GM21723 (cell line): ENCODE results near the gene AP3D1.

ENCODE experiments used
- ATAC-seq: cut with Tn5 transposase; IDR thresholded peaks from one replicate; pipeline ENCODE4 v1.9.1; 2021; ENCODE audit warnings: mild to moderate bottlenecking, moderate library complexity; ENCODE audit not compliant: unreplicated experiment

Gene AP3D1

DNA sequence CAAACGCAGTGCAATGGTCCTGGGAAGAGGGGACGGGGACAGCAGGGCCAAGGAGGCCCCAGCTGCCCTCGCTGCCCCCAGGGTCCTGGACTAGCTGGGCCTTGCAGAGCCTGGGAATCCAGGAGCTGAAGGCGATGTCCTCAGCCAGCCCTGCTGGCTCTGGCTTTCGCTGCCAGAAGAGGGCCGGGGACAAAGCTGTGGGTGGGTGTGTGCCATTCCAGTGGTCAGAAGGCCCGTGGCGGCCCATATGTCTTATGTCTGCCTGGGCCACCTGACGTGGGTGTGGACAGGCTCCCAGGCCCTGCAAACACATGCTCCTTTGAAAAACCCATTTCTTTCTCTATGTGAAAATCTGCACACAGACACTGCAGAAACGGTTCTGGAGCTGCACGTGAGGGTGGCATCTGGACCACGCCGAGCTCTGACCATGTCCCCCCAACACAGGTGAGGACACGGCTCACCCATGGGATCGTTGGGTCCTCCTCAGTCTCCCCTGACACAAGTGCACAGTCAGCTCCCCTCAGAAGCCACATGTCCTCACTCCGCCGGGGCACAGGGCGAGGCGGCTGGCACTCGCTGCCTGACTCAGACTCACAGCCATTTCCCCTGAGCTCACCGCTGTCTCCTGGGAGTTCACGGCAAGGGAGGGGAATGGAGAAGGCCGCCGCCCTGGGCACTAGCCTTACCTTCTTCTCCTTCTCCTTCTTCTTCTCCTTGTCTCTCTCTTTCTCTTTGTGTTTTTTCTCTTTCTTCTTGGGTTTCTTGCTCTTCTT lies 37.7 kb downstream of the AP3D1 start:
- ATAC-seq: no peak

DNA sequence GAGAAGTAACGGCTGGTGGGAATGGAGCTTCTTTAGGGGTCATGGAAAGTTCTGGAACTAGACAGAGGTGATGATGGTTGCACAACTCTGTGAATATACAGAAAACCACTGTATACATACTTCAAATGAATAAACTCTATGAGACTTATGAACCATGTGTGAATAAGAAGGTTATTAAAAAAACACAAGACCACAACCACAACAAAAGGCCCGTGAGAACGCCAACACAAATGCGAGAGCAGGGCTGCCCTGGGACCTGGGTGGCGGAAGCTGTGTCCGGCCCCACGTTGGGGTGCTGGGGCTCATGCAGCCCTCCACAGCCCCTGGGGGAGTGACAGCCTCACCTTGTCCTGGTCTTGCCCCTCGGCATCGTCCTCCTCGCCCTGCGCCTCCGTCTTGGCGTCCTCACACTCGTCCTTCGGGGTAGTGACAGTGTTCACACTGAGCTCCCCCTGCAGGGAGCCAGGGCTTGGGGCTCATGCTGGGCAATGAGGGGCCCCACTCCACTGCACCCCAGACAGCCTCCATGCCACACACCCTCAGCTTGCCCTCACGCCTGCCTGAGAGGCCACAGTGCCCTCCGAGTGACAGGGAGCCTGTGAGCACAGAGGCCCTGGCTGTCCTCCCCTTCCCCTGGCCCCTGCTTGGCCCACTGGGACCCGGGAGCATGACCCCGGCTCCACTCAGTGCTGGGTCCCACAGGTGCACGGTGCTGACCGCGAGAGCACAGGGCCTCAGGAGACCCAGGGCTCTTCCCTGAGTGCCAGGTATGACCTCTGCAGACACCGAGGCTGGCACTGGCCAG lies 38.6 kb downstream of the AP3D1 start:
- ATAC-seq: no peak

DNA sequence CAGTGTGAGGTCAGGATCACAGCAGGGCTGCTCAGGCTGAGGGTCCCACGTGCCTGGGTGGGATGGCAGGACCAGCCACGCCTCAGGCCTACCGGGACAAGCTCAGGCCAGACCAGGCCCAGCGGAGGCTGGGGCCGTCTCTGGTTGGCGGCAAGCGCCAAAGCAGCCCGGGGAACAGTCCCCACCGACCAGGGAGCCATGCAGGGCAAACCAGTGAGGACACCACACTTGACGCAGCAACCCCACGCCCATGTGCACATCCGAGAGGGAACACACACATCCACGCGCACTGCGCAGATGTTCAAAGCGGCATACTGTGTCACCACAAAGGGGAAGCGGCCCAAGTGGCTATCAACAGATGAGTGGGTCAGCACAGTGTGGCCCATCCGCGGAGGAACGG lies 39.5 kb downstream of the AP3D1 start:
- ATAC-seq: no peak

DNA sequence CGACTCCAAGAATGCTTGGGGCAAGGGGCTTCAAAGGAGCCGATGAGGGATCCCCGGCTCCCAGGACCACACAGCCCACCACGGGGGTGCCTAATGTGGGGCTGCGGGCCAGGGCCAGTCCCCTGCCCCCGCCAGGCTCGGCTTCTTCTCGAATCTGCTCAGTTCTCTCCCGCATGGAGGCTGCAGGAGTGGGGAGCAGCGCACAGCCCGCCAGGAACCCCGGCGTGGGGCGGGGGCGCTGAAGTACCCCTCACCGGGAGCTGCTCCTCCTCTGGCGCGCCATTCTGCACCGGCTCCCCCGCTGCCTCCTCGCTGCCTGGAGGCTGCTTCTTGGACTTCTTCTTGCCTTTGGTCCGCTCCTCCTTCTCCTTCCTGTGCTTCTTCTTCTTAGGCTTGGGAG lies 39.9 kb downstream of the AP3D1 start:
- ATAC-seq: no peak

DNA sequence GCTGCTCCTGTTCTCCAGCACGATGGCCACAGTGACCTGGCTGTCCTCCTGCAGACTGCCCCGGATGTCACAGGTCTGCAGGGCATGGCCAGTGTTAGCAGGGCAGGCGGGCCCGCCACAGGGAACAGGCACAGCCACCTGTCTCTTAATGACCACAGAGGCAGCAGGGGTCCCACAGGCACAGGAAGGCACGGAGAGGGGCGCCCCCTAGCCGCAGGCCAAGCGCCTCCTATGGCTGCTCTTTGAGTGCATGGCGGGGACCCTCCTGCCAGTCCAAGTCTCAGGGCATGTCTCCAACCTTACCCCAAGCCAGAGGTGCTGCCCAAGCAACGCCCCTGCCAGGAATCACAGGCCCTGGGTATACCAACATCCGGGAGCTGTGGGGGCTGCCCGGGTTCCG lies 40.5 kb downstream of the AP3D1 start:
- ATAC-seq: no peak

DNA sequence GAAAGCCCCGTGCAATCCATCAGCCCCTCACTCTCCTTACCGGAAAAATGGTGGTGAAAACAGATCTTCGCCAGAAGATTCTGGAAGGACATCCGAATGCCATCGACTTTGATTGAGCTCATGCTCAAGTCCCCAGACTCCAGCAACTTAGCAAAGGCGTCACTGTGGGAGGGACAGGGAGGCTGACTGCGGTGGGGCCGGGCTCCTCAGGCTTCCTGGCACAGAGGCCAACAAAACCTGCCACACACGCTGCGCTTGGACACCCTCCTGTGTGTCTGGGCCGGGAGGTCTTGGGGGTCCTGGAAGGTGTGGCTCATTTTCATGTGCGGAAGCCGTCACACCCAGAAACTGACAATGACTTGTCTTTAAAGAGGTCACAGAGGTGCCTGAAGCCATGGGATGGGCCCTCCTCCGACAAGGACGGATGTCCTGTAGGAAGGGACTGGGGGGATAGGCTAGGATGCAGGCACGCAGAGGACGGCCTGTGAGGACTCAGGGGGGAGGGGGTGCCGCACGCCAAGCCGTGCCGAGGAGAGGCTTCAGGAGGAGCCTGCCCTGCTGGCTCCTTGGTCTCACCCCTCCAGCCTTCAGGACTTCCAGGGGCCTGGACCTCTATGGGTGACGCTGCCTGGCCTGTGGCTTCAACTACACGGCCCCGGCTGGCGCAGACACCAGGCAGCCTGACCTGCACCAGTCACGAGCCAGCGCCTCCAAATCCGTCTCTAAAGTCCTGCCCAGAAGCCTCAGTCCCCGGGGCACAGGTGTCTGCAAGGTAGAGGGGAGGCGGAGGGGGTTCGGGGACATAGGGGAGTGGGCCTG lies 42.1 kb downstream of the AP3D1 start:
- no peak for ATAC-seq

DNA sequence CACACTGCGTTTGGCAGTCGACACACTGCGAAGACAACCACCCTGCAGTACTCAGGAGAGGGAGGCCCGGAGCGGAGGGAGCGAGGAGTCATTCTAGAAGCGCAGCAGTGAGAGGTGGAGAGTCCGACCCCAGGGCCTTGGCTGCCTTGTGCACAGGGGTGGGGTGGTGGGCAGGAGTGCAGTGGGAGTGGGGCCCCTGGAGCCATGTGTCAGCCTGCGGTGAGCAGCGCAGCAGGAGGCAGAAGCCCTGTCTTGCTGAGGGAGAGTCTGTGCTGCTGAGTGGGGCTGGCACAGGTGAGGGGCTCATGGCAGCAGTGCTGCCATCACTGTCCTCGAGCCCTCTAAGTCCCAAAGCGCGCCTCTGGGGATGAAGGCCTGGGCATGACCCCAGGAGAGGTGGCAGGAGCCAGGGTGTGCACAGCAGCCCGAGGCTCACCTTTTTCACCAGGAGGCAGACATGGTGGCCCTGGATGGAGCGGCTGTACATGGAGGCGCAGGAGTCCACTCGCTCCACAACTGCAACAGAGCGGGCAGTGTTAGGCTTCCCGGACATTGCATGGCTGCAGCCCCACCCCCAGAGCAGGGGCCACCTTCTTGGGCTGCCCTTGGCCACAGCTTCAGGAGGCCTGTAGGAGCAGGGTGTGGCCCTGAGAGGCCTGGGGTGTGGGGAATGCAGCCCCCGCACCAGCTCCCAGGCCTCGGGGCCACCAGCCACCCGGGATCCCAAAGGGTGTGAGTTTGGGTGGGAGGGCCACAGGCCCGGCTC lies 42.9 kb downstream of the AP3D1 start:
- ATAC-seq: no peak

DNA sequence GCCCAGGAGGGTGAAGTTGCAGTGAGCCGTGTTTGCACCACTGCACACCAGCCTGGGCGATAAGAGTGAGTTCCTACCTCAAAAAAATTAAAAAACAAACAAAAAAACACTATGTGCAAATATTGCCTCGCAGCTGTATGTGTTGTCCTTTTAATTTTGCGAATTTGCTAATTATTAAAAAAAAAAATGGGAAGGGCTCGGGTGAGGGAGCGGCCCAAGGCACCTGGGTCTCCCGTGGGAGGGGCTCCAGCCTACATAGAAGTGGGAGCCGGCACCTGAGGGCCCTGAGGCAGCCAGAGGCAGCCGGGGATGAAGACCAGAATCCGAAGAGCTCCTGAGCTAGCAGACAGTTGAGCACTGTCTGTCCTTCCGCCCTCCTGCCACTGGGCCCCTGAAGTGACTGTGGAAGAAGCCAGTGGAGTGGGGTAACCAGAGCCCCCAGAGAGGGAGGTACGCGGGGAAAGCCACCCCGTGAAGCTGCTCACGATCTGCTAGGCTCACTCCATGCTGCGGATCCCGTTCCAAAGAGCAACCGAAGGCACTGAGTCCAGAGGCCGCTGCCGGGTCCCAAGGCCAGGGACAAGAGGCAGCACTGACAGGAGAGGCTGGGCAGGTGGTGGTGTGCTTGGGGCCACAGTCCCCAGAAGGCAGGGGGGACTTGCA lies 48.2 kb downstream of the AP3D1 start:
- ATAC-seq: no peak

DNA sequence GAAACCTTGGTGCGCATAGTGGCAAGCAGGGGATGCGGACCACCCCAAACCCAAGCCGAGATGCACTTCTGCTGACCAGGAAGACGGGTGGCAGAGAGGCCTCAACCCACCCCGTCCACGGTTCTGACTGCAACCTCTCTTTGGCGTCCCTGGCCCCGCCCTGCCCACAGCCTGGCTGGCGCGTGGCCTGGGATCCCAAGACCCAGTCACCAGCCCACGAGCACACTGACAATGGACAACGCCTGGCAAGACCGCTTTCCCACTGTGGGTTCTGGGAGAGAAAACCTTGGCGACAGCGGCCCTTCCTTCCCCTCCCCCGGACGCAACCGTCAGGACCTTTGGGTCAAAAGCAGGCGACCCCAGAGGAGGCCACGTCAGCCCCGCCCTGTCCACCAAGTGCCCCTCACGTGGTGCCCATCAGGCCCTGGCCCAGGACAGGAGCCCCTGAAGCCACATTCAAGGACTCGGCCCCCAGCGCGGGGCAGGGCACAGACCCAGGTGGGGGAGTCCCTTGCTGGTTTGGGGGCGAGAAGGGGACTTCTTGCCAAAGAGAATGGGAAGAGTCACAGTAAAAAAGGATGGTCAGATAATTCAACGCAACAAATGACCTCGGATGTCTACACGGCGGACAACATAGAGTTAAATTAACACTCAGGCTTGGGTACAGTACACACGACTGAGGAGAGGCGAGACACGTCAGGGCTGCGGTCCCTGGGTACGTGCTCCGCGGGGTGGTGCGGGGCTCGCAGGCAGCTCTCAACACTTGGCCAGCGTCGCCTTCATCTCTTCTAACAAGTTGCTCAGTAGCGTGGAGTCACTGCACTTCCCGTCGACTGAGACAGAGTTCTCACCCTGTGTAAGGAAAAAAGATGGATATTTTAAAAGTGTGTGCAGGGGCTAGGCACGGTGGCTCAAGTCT lies 49.7 kb downstream of the AP3D1 start:
- ATAC-seq: no peak

DNA sequence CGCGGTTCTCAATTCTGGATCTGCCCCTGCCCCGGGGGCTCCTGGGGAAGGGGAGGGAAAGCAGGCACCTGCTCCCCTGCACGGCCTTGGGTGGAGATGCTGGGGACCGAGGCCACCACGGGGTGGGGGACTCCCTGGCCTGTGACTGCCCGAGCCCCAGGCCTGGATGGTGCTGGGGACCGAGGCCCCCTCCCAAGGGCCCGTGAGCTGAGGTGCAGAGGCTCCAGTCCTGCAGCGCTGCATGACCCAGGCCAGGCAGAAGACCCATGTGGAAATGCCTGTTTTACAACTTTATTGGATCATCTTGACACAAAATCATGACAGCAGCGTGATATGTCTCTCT lies 50.7 kb downstream of the AP3D1 start:
- no peak for ATAC-seq

DNA sequence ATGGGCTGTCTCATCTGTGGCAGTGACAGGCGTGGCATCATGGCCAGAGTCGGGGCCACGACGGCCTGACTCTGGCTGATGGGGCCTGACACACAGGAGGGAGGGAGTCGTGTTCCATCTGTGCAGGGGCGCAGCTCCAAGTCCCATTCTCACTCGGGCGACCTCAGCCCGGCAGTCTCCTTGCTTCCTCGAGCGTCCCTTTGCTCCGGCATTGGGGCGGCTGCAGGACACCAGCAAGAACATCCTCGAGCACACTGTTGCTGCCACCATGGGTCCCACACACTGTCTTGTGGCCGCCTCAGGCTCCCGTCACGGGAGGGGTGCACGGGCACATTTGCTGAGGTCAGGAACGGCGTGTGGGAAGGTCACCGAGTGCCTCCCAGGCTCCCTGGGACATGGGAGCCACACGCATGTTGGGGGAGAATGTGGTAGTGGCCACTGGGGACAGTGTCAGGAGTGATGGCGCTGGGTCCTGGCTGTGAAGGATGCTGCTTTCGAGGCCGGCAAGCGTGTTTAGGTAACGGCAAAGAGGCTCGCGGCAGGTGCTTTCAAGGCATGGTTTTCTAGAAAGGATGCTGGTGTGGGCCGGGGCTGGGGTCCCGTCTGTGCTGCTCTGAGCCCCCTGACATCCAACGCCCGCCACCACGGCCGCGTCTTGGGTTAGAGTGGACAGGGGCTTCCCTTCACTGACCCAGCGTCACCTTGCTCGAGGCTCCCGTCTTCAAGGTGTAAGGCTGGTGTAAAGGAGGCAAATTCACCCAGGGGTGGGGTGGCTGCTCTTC lies 51.2 kb downstream of the AP3D1 start:
- no peak for ATAC-seq

DNA sequence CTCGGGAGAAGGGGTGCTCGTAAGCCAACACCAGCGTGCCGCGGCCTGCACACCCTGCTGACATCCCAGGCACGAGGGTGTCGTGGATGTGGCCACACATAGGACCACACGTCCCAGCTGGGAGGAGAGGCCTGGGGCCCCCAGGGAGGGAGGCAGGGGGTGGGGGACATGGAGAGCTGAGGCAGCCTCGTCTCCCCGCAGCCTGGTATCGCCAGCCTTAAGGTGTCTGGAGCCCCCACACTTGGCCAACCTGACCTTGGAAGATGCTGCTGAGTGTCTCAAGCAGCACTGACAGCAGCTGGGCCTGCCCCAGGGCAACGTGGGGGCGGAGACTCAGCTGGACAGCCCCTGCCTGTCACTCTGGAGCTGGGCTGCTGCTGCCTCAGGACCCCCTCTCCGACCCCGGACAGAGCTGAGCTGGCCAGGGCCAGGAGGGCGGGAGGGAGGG lies 52.3 kb downstream of the AP3D1 start:
- no peak for ATAC-seq

DNA sequence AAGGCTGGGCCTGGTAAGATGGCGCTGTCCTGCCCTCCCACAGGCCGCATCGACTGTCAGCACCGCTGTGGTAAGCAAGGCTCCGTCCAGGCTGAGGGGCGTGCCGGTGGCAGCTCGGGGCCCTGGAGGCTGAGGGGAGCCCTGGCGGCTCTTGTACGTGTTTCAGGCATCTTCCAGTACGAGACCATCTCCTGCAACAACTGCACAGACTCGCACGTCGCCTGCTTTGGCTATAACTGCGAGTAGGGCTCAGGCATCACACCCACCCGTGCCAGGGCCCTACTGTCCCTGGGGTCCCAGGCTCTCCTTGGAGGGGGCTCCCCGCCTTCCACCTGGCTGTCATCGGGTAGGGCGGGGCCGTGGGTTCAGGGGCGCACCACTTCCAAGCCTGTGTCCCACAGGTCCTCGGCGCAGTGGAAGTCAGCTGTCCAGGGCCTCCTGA lies 53.5 kb downstream of the AP3D1 start:
- no peak for ATAC-seq

DNA sequence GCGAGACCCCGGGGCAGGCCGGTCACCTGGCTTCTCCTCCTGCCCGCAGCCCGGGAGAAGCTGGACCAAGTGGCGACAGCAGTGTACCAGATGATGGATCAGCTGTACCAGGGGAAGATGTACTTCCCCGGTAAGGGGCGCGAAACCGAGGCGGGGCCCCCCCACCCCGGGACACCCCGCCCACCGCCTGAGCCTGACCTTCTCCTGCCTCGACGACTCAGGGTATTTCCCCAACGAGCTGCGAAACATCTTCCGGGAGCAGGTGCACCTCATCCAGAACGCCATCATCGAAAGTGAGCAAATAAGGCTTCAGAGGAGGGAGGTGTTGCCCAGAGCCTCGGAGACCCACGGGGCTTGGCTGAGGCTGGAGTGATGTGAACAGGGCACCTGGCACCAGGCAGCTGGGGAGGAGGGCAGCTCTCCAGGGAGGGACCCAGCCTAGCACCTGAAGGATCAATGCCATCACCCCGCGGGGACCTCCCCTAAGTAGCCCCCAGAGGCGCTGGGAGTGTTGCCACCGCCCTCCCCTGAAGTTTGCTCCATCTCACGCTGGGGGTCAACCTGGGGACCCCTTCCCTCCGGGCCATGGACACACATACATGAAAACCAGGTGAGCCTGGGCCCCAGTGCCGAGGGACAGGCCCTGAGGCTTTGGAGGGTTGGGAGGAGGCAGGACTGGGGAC lies 54.0 kb downstream of the AP3D1 start:
- no peak for ATAC-seq

DNA sequence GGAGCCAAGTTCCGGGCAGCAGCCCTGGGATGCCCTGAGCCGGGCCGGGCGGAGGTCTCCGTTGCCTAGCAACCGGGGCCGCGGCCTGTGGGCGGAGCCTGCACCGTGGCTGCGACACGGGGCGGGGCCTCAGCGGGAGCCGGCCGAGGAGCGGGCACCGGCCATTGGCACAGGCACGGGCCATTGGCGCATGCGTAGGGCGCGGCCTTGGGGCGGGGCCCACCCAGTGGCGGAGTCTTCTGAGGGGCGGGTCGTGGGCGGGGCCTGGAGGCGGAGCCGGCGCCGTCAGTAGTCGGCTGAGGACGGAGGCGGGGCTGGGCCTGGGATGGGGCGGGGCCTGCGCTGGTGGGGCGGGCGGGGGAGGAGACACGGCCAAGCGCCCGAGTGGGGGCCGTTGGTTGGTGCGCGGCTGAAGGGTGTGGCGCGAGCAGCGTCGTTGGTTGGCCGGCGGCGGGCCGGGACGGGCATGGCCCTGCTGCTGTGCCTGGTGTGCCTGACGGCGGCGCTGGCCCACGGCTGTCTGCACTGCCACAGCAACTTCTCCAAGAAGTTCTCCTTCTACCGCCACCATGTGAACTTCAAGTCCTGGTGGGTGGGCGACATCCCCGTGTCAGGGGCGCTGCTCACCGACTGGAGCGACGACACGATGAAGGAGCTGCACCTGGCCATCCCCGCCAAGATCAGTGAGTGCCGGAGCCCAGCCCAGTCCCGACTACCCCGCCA lies 54.7 kb downstream of the AP3D1 start, which contains the start of gene IZUMO4:
Gene IZUMO4, plus strand, starts transcription at position 436 of the 723 bp plus-strand sequence. Its CDS starts 31 bp downstream, at position 467.
- peak; percentile 58 for ATAC-seq

DNA sequence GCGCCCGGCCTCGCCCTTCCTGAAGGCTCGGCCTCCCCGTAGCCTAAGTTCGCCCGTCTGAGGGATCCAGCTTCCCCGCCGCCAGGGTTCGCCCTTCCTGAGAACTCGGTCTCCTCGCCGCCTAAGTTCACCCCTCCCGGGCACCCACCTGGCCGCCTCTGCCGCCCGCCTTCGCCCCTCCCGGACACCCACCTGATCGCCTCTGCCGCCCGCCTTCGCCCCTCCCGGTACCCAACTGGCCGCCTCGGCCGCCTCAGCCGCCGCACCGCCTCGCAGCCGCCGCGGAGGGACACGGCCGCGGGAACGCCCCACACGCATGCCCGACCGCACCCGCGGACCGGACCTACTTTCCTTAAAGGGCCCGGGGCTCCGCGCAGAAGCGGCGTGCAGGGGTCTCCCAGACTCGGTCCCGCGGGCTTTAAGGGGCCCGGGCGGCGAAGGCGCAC lies 55.3 kb downstream of the AP3D1 start, which contains the start of gene MOB3A:
Gene MOB3A, minus strand, starts transcription at position 293 of the 446 bp plus-strand sequence. CDS start 17,766 bp downstream, outside the sequence.
- peak; percentile 34 for ATAC-seq
